LNCaP clone FGC (cell line): Measurements from ENCODE around the gene MACF1.
"Not testable (repeated sequence)": the region's sequence is repeated elsewhere in the genome, so short reads cannot be mapped to it uniquely, and the experiment has no call there.

Source experiments
- DNase-seq: peaks from one replicate; pipeline ENCODE4 v3.0.0-alpha.2; 2011; ENCODE audit warnings: low read depth
- H3K4me3 ChIP-seq: 2 replicates; pipeline ENCODE4 v1.5.1; 2011; ENCODE audit warnings: mild to moderate bottlenecking, low read depth, low read length, control low read depth
- TF ChIP-seq, protein P1 (sequence below): IDR thresholded peaks from 2 replicates; pipeline ENCODE4 v1.5.1; 2012; ENCODE audit warnings: mild to moderate bottlenecking; ENCODE audit not compliant: control insufficient read depth, insufficient read depth; ENCODE audit errors: extremely low read depth

Gene MACF1

DNA sequence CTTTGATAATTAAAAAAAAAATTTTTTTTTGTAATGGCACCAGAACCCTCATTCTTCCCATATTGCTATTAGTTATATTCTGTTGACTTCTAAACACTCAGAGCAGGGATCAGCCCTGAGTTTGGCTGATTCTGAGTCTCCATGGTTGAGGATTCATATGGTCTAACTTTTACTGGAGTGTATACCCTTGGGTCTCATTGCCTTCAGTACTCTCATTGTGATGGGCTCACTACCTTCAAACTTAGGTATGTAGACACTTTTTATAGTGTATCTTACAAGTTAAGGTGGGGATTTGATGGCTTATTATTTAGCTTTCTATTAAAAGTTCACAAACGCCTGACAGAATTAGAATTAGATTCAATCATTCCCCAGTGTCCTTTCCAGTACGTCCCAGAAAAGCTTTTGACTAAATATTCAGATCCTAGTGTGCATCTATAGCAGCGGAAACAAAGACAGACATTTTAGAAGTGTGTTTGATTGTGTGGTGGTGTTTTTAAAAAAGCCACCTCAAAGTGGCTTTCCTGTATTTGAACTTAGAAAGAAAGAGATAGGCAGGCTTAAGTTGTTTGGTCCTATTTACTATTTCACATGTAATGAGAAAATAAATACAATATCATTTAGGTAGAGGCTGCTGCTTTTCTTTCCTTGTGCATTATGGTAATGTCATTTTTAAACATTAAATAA is 1.4 kb downstream of the MACF1 start:
- TF ChIP-seq, protein P1, sequence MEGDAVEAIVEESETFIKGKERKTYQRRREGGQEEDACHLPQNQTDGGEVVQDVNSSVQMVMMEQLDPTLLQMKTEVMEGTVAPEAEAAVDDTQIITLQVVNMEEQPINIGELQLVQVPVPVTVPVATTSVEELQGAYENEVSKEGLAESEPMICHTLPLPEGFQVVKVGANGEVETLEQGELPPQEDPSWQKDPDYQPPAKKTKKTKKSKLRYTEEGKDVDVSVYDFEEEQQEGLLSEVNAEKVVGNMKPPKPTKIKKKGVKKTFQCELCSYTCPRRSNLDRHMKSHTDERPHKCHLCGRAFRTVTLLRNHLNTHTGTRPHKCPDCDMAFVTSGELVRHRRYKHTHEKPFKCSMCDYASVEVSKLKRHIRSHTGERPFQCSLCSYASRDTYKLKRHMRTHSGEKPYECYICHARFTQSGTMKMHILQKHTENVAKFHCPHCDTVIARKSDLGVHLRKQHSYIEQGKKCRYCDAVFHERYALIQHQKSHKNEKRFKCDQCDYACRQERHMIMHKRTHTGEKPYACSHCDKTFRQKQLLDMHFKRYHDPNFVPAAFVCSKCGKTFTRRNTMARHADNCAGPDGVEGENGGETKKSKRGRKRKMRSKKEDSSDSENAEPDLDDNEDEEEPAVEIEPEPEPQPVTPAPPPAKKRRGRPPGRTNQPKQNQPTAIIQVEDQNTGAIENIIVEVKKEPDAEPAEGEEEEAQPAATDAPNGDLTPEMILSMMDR, result no peak
- H3K4me3 ChIP-seq, result no peak overlapping the region
- no peak for DNase-seq

DNA sequence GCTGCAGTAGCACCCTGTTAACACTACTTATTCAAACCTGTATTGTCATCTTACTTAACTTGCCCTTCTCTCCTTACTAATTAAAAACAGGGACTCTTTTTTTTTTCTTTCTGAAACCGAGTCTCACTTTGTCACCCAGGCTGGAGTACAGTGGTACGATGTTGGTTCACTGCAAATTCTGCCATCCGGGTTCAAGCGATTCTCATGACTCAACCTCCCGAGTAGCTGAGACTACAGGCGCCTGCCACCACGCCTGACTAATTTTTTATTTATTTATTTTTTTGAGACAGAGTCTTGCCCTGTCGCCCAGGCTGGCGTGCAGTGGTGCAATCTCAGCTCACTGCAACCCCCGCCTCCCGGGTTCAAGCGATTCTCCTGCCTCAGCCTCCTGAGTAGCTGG is 3.9 kb downstream of the MACF1 start:
- not testable (repeated sequence) for H3K4me3 ChIP-seq, DNase-seq

DNA sequence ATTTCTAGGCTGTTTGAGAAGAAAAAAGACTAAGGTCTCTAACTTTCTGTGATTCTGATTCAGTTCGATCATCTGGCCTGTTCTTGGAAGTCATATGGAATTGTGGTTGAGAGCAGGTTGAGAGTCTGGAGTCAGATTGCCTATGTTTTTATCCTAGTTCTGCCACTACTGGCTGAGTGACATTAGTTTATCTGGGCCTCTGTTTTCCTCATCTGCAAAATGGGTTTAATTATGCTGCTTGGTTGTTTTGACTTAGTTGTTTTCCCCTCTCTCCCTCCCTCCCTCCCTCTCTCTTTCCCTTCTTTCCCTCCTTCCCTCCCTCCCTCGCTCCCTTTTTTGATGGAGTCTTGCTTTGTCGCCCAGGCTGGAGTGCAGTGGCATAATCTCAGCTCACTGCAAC is 6.2 kb downstream of the MACF1 start:
- no peak overlapping the region for H3K4me3 ChIP-seq
- DNase-seq, result no peak
- TF ChIP-seq, protein P1, result no peak

DNA sequence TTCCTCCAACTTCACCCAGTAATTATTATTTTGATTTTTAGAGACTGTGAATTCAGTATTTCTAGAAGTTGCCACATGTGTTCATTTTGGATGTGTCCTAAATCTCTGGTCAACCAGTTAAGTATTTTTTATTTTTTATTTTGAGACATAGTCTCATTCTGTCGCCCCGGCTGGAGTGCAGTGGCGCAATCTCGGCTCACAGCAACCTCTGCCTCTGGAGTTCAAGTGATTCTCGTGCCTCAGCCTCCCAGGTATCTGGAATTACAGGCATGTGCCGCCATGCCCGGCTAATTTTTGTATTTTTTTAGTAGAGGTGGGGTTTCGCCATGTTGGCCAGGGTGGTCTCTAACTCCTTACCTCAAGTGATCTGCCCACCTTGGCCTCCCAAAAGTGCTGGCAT is 8.0 kb downstream of the MACF1 start:
- no peak for DNase-seq
- no peak overlapping the region for H3K4me3 ChIP-seq
- TF ChIP-seq, protein P1, result no peak

DNA sequence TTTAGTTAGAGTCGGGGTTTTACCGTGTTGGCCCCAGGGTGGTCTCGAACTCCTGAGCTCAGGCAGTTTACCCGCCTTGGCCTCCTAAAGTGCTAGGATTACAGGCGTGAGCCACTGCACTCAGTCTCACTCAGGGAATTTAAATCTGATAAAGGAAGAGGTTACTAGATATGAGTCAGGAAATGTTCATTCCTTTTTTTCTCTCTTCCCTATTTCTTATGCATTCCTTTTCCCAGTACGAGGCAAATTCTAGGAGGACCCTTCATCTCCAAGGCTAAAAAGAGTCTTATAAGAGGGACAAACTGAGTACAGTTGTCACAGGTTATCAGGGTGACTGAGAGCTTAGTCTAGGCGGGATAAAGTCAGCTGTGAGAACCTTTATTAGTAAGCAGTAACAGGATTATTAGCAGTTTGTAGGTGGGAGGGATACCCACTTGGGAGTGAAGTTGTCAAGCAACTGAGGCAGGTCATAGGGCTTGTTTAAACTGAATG is 9.1 kb downstream of the MACF1 start:
- no peak for DNase-seq
- TF ChIP-seq, protein P1, result no peak
- H3K4me3 ChIP-seq, result no peak overlapping the region

DNA sequence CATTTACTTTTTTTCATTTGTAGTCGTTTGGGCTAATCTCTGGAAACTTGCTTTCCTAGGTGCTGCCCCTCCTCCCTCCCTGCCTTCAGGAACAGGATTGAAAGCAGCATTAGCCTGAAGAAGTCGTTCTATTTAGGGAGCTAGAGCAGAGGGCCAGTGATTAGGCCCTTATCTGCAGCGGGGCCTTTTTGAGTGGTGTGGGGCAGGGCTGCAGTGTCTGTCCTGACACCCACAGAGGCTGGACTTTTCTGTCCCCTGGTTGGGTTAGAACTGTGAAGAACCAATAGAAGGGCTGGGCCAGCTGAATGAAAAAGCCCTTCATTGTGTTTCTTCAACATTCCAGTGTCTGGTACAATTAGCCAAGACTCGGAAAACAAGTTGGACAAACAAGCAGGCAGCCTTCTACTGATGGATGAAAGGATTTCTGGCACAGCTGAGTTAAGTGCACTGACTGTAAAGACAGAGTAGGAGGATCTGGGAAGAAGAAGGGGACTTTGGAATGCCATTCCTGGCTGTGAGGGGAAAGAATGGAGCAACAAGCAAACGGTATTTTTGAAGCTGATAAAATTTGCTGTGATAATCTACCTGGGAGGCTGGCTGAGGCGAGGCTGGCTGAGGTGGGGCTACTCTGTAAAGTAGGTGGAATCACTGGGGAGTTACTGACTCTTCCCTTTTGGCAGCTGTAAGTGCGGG is 9.7 kb downstream of the MACF1 start:
- DNase-seq, result peak; percentile 22
- TF ChIP-seq, protein P1, result no peak

DNA sequence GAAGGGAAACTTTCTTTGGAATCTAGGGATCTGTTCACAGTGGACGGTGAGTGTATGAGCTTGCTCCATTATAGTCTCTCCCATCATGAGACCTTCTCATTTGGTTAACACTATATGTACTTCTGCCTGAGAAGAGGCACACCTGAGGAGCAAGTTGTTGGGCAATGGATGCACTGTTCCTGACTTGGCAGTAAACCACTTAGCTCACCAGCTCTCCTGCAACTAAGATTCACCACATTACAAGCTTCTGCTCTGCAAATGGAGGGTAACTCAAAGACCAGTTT is 10.2 kb downstream of the MACF1 start:
- no peak overlapping the region for H3K4me3 ChIP-seq
- TF ChIP-seq, protein P1, result no peak
- DNase-seq, result no peak

More for the DNA sequence above, 9.7 kb downstream of the MACF1 start:
- no peak overlapping the region for H3K4me3 ChIP-seq
